Kidney (tissue), 14 donors: Measurements from ENCODE around the gene RGS3. TPM values are rescaled to one million over a fixed set of nuclear protein-coding genes. Genes with fewer than 3 reads are reported as not detected.

Experiments
- DNase-seq, 5 donors: peaks; one replicate each; pipeline ENCODE4 v3.0.0-alpha.2; 2013 to 2020
- FAIRE-seq: peaks from 2 replicates; lab custom pipeline; 2012; peaks lifted over from hg19 to GRCh38; lab: Jason Lieb, UNC
- H3K27ac ChIP-seq, 2 donors: one replicate each; pipeline ENCODE4 v1.7.0; 2013; ENCODE audit warnings: low read depth in 2 of 2, low read length in 2 of 2, inconsistent platforms in 1 of 2
- H3K27me3 ChIP-seq: one replicate; pipeline ENCODE4 v1.7.1; 2013; ENCODE audit warnings: low read length, inconsistent platforms; ENCODE audit not compliant: control insufficient read depth, insufficient read depth
- H3K36me3 ChIP-seq, 3 donors: one replicate each; pipeline versions ENCODE4 v1.7.0 to v1.7.1; 2013; ENCODE audit warnings: low read length in 3 of 3, control low read depth in 1 of 3, inconsistent platforms in 1 of 3; ENCODE audit not compliant: insufficient read depth in 3 of 3, control insufficient read depth in 2 of 3
- H3K4me1 ChIP-seq, 3 donors: one replicate each; pipeline versions ENCODE4 v1.7.0 to v1.7.1; 2013; ENCODE audit warnings: low read length in 3 of 3, inconsistent platforms in 1 of 3, low read depth in 1 of 3; ENCODE audit not compliant: control insufficient read depth in 2 of 3, insufficient read depth in 2 of 3
- H3K4me3 ChIP-seq, 3 donors: one replicate each; pipeline versions ENCODE4 v1.7.0 to v1.8.1; 2013; ENCODE audit warnings: low read length in 3 of 3, control low read depth in 1 of 3, inconsistent platforms in 1 of 3
- H3K9ac ChIP-seq, 3 donors: one replicate each; pipeline versions ENCODE4 v1.7.0 to v1.7.1; 2013; ENCODE audit warnings: low read length in 3 of 3, control low read depth in 1 of 3, inconsistent platforms in 1 of 3
- H3K9me3 ChIP-seq, 3 donors: one replicate each; pipeline versions ENCODE4 v1.7.0 to v1.7.1; 2013; ENCODE audit warnings: low read length in 3 of 3, control low read depth in 1 of 3, inconsistent platforms in 1 of 3; ENCODE audit not compliant: control insufficient read depth in 2 of 3, insufficient read depth in 1 of 3
- intact Hi-C: fragments of 100-400 bp; cut with DNase I; formaldehyde crosslinking; loops from one replicate; pipeline ENCODE4 v1.11.1; 2022
- polyA plus RNA-seq: library from polyadenylated mRNA; stranded (reverse); fragments of 350-450 nt; fragmentation: Illumina TruSeq; extraction: RNeasy Lipid Tissue Mini Kit (QIAGEN cat#74804); gene quantifications from one replicate; pipeline ENCODE4 v1.2.3, GENCODE V29; 2014; ENCODE audit warnings: low read depth, low replicate concordance; ENCODE audit not compliant: insufficient read depth
- total RNA-seq: library from RNA; stranded (reverse); fragmentation: NEBNext Ultra II Directional; extraction: Animal tissue kit (Norgen Biotek cat#: 25700); gene quantifications from one replicate; pipeline ENCODE4 v1.2.1, GENCODE V29; 2021
- TF ChIP-seq, protein P1 (sequence below): IDR thresholded peaks from 3 replicates; pipeline ENCODE4 v1.5.1; 2012; ENCODE audit warnings: mild to moderate bottlenecking, moderate library complexity, borderline replicate concordance; ENCODE audit not compliant: insufficient read depth; ENCODE audit errors: extremely low read depth
- donor health status: control.
- donor health status: control.
- donor health status: control.
- donor health status: control.
- donor health status: control.
- donor health status: DM: yes; HTN: yes; CAD: no.
- donor health status: Normal renal cell carcinoma (clear cell type).

RGS3 gene
- total and polyA plus RNA-seq, 2 donors from 2014 or later = 114 to 137 TPM

DNA sequence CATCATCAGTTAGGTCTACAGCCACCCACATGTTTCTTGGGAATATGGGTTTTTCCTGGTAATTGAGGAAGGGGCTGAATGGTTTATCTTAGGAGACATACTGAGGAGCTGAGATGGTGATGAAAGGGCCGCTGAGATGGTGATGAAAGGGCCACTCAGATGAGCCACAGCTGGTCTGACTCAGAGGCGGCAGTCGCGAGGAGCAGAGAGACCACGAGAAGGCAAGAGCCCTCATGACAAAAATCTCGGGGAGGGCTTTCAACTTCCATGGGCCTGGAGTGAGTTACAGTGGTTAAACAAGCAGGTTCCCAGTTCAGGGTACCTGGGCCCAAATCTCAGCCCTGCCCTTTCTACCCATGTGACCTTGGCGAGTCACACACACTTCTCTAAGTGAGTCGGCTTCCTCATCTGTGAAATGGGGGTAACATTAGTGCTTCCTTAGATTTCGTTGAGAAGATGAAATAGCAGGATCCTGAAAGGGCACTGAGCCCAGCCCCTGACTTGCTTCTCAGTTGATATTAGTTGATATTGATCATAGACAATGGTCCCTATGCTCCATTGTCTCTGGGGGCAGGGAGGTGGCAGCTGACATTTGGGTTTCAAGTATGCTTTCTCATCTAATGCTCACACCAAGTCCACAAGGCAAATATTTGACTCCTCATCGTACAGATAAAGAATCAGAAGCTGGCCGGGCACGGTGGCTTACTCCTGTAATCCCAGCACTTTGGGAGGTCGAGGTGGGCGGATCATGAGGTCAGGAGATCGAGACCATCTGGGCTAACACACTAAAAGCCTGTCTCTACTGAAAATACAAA lies 169.5 kb downstream of the RGS3 start:
- FAIRE-seq = no peak
- no peak overlapping the region for H3K27ac ChIP-seq
- peak in 2 of 5 donors; percentile 46 to 54 for DNase-seq
- H3K4me1 ChIP-seq = peaks cover 0 to 7% (median 4%) of the 10 kb centered on the region in 3 donors
- H3K9ac ChIP-seq = no peak overlapping the region
- H3K9me3 ChIP-seq = no peaks in the 10 kb centered on the region
- no peaks in the 10 kb centered on the region for H3K36me3 ChIP-seq
- intact Hi-C loops = no loop called here
- no peak overlapping the region for H3K4me3 ChIP-seq
- TF ChIP-seq, protein P1, sequence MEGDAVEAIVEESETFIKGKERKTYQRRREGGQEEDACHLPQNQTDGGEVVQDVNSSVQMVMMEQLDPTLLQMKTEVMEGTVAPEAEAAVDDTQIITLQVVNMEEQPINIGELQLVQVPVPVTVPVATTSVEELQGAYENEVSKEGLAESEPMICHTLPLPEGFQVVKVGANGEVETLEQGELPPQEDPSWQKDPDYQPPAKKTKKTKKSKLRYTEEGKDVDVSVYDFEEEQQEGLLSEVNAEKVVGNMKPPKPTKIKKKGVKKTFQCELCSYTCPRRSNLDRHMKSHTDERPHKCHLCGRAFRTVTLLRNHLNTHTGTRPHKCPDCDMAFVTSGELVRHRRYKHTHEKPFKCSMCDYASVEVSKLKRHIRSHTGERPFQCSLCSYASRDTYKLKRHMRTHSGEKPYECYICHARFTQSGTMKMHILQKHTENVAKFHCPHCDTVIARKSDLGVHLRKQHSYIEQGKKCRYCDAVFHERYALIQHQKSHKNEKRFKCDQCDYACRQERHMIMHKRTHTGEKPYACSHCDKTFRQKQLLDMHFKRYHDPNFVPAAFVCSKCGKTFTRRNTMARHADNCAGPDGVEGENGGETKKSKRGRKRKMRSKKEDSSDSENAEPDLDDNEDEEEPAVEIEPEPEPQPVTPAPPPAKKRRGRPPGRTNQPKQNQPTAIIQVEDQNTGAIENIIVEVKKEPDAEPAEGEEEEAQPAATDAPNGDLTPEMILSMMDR = no peak
- H3K27me3 ChIP-seq = no peaks in the 10 kb centered on the region

DNA sequence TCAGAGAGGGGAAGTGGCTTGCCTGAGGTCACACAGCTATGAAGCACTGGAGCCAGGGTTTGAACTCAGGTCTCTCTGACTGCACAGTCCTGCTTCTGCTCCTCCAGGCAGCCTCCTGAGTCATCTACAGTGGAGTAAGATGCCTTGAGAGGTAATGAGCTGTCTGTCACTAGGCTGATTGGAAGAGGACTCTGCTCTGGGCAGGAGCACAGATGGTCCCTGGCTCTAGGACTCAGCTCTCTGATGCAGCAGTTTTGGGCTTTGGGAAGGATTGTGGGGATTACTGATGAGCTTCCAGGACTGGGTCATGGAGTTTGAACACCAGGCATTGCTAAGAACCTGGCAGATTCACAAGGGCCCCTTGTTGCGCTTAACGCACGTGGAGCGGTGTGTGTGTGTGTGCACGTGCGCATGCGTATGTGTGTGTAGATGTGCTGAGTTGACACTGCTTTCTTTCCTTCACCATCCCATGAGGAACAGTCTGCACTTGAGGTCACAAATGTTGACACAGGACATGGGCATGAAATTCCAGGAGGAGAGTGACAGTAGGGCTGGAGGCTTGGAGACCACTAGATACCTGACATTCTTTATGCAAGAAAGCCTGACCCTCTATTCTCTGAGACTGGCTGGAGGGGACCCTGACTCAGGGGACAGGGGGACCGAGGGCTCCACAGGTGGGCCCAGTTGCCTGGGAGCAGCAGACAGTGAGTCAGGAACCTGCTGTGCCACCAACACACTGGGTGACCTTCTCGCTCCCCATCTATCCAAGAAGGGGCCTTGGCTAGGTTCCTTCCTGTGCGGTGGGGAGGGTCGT lies 170.5 kb downstream of the RGS3 start:
- TF ChIP-seq, protein P1 = no peak
- H3K27ac ChIP-seq = no peak overlapping the region
- no peak overlapping the region for H3K4me3 ChIP-seq
- H3K4me1 ChIP-seq = peaks cover 0 to 7% (median 4%) of the 10 kb centered on the region in 3 donors
- no peak overlapping the region for H3K9ac ChIP-seq
- H3K9me3 ChIP-seq = no peaks in the 10 kb centered on the region
- no peaks in the 10 kb centered on the region for H3K36me3 ChIP-seq
- FAIRE-seq (no peak), DNase-seq (peak in 3 of 5 donors; percentile 30 to 66 (median 47))
- no peaks in the 10 kb centered on the region for H3K27me3 ChIP-seq
- intact Hi-C loops = no loop called here

GRCh38 chr9:113634596-113635515 lies 171.3 kb downstream of the RGS3 start:
- Histone ChIP-seq H3K9me3 (no peaks in the 10 kb centered on the region), H3K27me3 (no peaks in the 10 kb centered on the region), H3K9ac (no peak overlapping the region), H3K36me3 (no peaks in the 10 kb centered on the region), H3K4me1 (peaks cover 0 to 7% (median 4%) of the 10 kb centered on the region in 3 donors), H3K4me3 (no peak overlapping the region), H3K27ac (no peak overlapping the region)
- TF ChIP-seq, protein P1 = no peak
- DNase-seq = peak in 3 of 5 donors; percentile 24 to 69 (median 54)
- intact Hi-C loops = no loop called here
- no peak for FAIRE-seq
